Spleen (tissue), 11 donors: ENCODE results near the gene ANXA7. TPM values are rescaled to one million over a fixed set of nuclear protein-coding genes. Genes with fewer than 3 reads are reported as not detected.

ENCODE experiments used
- DNase-seq: peaks from one replicate; pipeline ENCODE4 v3.0.0-alpha.2; 2020
- H3K27ac ChIP-seq, 8 donors: fragments of 200-600 bp; sonication (generic) in 7 of 8; 1 replicate in 4 of 8; 2 replicates in 4 of 8; pipeline versions ENCODE4 v1.5.0 to v1.8.0; 2016 to 2021; ENCODE audit warnings: inconsistent platforms in 4 of 8, mild to moderate bottlenecking in 4 of 8, moderate library complexity in 1 of 8
- H3K27me3 ChIP-seq, 7 donors: fragments of 200-600 bp; sonication (generic) in 6 of 7; replicated peaks in 1 of 7; 1 replicate in 4 of 7; 2 replicates in 3 of 7; pipeline versions ENCODE4 v1.5.0 to v1.8.0; 2016 to 2021; ENCODE audit warnings: inconsistent platforms in 3 of 7, mild to moderate bottlenecking in 1 of 7
- H3K36me3 ChIP-seq, 6 donors: fragments of 200-600 bp; sonication (generic) in 5 of 6; 1 replicate in 4 of 6; 2 replicates in 2 of 6; pipeline versions ENCODE4 v1.5.0 to v1.8.0; 2016 to 2021; ENCODE audit warnings: inconsistent platforms in 2 of 6
- H3K4me1 ChIP-seq, 6 donors: fragments of 200-600 bp; sonication (generic) in 5 of 6; 1 replicate in 3 of 6; 2 replicates in 3 of 6; pipeline versions ENCODE4 v1.5.0 to v1.8.0; 2016 to 2021; ENCODE audit warnings: inconsistent platforms in 3 of 6
- H3K4me3 ChIP-seq, 8 donors: fragments of 200-600 bp; sonication (generic) in 7 of 8; 1 replicate in 4 of 8; 2 replicates in 4 of 8; pipeline versions ENCODE4 v1.5.0 to v1.8.0; 2016 to 2021; ENCODE audit warnings: inconsistent platforms in 4 of 8, mild to moderate bottlenecking in 4 of 8, moderate library complexity in 2 of 8
- H3K9me3 ChIP-seq, 8 donors: fragments of 200-600 bp; sonication (generic) in 7 of 8; 1 replicate in 4 of 8; 2 replicates in 4 of 8; pipeline versions ENCODE4 v1.5.0 to v1.8.0; 2016 to 2021; ENCODE audit warnings: inconsistent platforms in 4 of 8
- POLR2A ChIP-seq, 3 donors: fragments of 450-650 bp; IDR thresholded peaks; one replicate each; pipeline ENCODE4 v1.5.1; 2017; ENCODE audit warnings: antibody characterized with exemption in 3 of 3, mild to moderate bottlenecking in 1 of 3
- POLR2AphosphoS5 ChIP-seq, 3 donors: sonication (generic); formaldehyde crosslinking; IDR thresholded peaks; one replicate each; pipeline ENCODE4 v1.5.1; 2017; ENCODE audit warnings: antibody characterized with exemption in 3 of 3
- WGBS, 5 donors: extraction: QIAGEN DNeasy Blood & Tissue Kit in 3 of 5; methylation state at CpG; one replicate each; pipeline versions ENCODE4 v1.1.5 to v1.1.7; 2013 to 2018; 5-methylcytosine and 5-hydroxymethylcytosine counted together
- intact Hi-C: fragments of 100-400 bp; cut with DNase I; formaldehyde crosslinking; loops from one replicate; pipeline ENCODE4 v1.15.0; 2023; ENCODE audit warnings: low total_unique reads
- polyA plus RNA-seq, 3 donors: library from polyadenylated mRNA; stranded (reverse); fragments of 200-250 nt; gene quantifications; one replicate each; pipeline ENCODE4 v1.2.1, GENCODE V29; 2013
- total RNA-seq, 7 donors: library from RNA; depleted of rRNA in 3 of 7; stranded (reverse); fragments of >200 nt in 3 of 7; fragmentation: NEBNext Ultra II Directional in 4 of 7; extraction: Animal tissue kit (Norgen Biotek cat#: 25700) in 4 of 7; gene quantifications; one replicate each; pipeline versions ENCODE4 v1.1.0 to v1.2.1, GENCODE V29; 2016 to 2021
- TF ChIP-seq, protein P1 (sequence below), 11 experiments: fragments of 200-600 bp in 7 of 11; fragments of 450-650 bp in 4 of 11; sonication (generic) in 4 of 11; IDR thresholded peaks in 8 of 11; conservative IDR thresholded peaks in 3 of 11; 1 replicate in 7 of 11; 2 replicates in 4 of 11; pipeline versions ENCODE4 v1.4.0 to v1.8.0; 2016 to 2021; ENCODE audit warnings: antibody characterized with exemption in 11 of 11, inconsistent platforms in 4 of 11, mild to moderate bottlenecking in 1 of 11
- donor health status: healthy with polysubstance abuse.
- donor health status: DM: no; HTN: no; CAD: no; lungs with moderate emphysema.
- donor health status: DM: no; HTN: no; CAD: no.
- donor health status: Bipolar disorder and iron deficiency.
- donor health status: healthy.
- donor health status: DM: no; HTN: no; CAD: no.
- donor health status: DM: yes; HTN: yes; CAD: no.

Gene ANXA7
- total and polyA plus RNA-seq, 10 donors: 40.1 to 118 (median 93.8) TPM

DNA sequence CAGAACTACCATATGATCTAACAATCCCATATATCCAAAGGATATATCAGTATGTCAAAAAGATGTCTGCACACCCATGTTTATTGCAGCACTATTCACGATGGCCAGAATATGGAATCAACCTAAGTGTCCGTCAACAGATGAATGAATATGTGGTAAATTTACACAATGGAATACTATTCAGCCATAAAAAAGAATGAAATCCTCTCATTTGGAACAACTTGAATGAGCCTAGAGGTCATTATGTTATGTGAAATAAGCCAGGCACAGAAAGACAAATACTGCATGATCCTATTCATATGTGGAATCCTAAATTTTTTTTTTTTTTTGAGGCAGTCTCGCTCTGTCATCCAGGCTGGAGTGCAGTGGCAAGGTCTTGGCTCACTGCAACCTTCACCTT lies 48.9 kb downstream of the ANXA7 start:
- H3K4me1 ChIP-seq: no peaks in the 10 kb centered on the region

DNA sequence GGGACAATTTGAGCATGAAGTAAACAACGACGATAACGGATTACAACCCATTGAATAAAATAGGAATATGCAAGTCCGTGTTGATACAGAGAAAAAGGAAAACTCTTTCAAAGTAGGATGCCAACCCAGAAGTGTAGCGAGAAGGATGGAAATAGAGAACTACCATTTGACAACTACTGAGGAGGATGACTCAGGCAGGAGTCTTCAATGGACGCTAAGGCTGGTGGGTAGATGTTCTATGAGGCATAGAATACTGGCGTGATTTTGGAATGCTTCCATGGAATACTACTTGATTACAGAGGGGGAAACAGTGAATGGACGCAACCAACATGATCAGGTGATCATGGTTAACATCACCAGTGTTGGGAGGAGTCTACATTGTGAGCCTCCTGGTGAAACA lies 54.4 kb downstream of the ANXA7 start:
- no peak for TF ChIP-seq POLR2A (IDR thresholded peaks at IDR 0.05)
- TF ChIP-seq, protein P1, sequence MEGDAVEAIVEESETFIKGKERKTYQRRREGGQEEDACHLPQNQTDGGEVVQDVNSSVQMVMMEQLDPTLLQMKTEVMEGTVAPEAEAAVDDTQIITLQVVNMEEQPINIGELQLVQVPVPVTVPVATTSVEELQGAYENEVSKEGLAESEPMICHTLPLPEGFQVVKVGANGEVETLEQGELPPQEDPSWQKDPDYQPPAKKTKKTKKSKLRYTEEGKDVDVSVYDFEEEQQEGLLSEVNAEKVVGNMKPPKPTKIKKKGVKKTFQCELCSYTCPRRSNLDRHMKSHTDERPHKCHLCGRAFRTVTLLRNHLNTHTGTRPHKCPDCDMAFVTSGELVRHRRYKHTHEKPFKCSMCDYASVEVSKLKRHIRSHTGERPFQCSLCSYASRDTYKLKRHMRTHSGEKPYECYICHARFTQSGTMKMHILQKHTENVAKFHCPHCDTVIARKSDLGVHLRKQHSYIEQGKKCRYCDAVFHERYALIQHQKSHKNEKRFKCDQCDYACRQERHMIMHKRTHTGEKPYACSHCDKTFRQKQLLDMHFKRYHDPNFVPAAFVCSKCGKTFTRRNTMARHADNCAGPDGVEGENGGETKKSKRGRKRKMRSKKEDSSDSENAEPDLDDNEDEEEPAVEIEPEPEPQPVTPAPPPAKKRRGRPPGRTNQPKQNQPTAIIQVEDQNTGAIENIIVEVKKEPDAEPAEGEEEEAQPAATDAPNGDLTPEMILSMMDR (IDR thresholded peaks at IDR 0.05 in 8 of 11, conservative IDR thresholded peaks at IDR 0.05 in 3 of 11): no peak
- TF ChIP-seq POLR2AphosphoS5 (IDR thresholded peaks at IDR 0.05): no peak
- H3K4me1 ChIP-seq: peaks cover 0 to 18% (median 14%) of the 10 kb centered on the region in 6 donors
- intact Hi-C loops: no loop called here
- DNase-seq: no peak
- H3K27ac ChIP-seq: no peak overlapping the region
- peaks cover 0 to 7% (median under 1%) of the 10 kb centered on the region in 6 donors for H3K36me3 ChIP-seq
- H3K4me3 ChIP-seq: no peak overlapping the region
- peaks cover 0 to 4% (median 0%) of the 10 kb centered on the region in 8 donors for H3K9me3 ChIP-seq
- 85 to 90% (median 86%) methylated on average over 8 of the region's 8 CpGs for WGBS, 5 donors
- H3K27me3 ChIP-seq: no peaks in the 10 kb centered on the region

More for the DNA sequence above, 48.9 kb downstream of the ANXA7 start:
- peaks cover 0 to 62% (median 24%) of the 10 kb centered on the region in 6 donors for H3K36me3 ChIP-seq
- no peak for TF ChIP-seq POLR2A (IDR thresholded peaks at IDR 0.05)
- no peak for TF ChIP-seq POLR2AphosphoS5 (IDR thresholded peaks at IDR 0.05)
- TF ChIP-seq, protein P1 (IDR thresholded peaks at IDR 0.05 in 8 of 11, conservative IDR thresholded peaks at IDR 0.05 in 3 of 11): no peak
- no peak overlapping the region for H3K27ac ChIP-seq
- H3K27me3 ChIP-seq: no peaks in the 10 kb centered on the region
- H3K4me3 ChIP-seq: no peak overlapping the region
- DNase-seq: no peak
- WGBS, 5 donors: 93 to 99% (median 98%) methylated on average over 3 of the region's 3 CpGs
- intact Hi-C loops: no loop called here
- H3K9me3 ChIP-seq: peaks cover 0 to 4% (median 0%) of the 10 kb centered on the region in 8 donors

DNA sequence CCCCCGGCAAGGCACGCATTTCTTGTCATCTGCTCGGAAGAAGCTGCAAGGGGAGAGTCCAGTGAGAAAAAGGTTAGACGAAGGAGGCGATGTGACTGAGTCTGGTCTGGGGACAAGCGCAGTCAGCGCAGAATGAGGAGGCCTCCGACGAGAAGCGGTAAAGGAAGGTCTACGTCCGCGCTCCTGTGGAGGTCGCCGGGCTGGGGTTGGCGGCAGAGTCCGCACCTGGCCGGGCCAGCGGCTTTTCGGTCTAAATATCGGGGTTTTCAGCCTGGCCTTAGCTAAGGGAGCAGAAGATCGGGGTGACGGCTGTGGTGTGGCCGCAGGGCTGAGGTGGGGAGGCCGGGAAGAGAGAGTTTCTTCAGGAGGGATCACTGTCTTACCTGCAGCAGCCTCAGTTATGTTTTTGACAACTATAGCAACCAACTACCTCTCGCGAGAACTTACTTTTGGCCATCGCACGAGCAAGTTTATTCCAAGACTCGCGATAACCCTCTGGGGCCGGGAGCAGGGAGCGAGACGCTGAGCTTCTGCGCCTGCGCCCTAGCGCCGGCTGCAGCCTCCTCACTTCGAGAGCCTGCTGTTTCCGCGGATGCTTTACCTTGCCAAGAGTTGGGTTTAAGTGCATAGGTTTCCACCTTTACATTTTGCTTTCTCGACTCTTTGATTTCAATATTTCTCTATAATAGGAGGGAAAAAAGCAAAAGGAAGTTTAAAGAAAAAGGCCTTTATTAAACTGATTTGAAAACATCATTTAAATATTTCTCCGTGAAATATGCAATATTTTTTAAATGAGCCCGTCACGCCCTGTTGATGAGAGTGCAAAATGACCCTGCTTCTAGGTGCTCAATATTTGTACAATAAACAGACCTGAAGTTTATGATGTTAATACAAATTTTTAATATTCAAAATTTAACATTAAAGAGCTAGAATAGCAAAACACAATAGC lies 55.3 kb downstream of the ANXA7 start, which contains the start of gene CFAP70:
Gene CFAP70, minus strand, starts transcription at position 534 of the 949 bp plus-strand sequence. CDS start 4,068 bp downstream, outside the sequence.
- H3K36me3 ChIP-seq: no peaks in the 10 kb centered on the region
- intact Hi-C loops: no loop called here
- DNase-seq: peak; percentile 95
- H3K9me3 ChIP-seq: peaks cover 0 to 4% (median 0%) of the 10 kb centered on the region in 8 donors
- 0 to 2% (median 2%) methylated on average over 45 of the region's 45 CpGs for WGBS, 5 donors
- peak within 1 kb of the TSS in 7 of 8 donors; percentile 15 to 74 (median 67) for H3K27ac ChIP-seq
- peak within 1 kb of the TSS; percentile 69 to 89 (median 78) for H3K4me3 ChIP-seq
- peaks cover 0 to 18% (median 14%) of the 10 kb centered on the region in 6 donors for H3K4me1 ChIP-seq
- H3K27me3 ChIP-seq: no peaks in the 10 kb centered on the region
- peak; percentile 60 to 82 (median 78) for TF ChIP-seq POLR2AphosphoS5 (IDR thresholded peaks at IDR 0.05)
- TF ChIP-seq, protein P1 (IDR thresholded peaks at IDR 0.05 in 8 of 11, conservative IDR thresholded peaks at IDR 0.05 in 3 of 11): peak in 4 of 11 experiments; percentile 17 to 41 (median 28)
- no peak for TF ChIP-seq POLR2A (IDR thresholded peaks at IDR 0.05)

GRCh38 chr10:73357821-73358220 lies 56.0 kb downstream of the ANXA7 start:
- Histone ChIP-seq H3K4me1 (peaks cover 0 to 18% (median 14%) of the 10 kb centered on the region in 6 donors), H3K27me3 (no peaks in the 10 kb centered on the region), H3K9me3 (peaks cover 0 to 4% (median 0%) of the 10 kb centered on the region in 8 donors), H3K36me3 (no peaks in the 10 kb centered on the region), H3K27ac (peak overlapping the region in 2 of 8 donors; percentile 52 to 69), H3K4me3 (peak overlapping the region; percentile 69 to 89 (median 78))
- TF ChIP-seq POLR2A (IDR thresholded peaks at IDR 0.05) (no peak), POLR2AphosphoS5 (IDR thresholded peaks at IDR 0.05) (no peak)
- TF ChIP-seq, protein P1 (IDR thresholded peaks at IDR 0.05 in 8 of 11, conservative IDR thresholded peaks at IDR 0.05 in 3 of 11): no peak
- intact Hi-C loops: no loop called here
- WGBS, 5 donors: 44 to 53% (median 52%) methylated on average over 5 of the region's 5 CpGs
- DNase-seq: no peak
